HS-27A (cell line): Measurements from ENCODE around the gene NAV3.
"Not testable (repeated sequence)": the region's sequence is repeated elsewhere in the genome, so short reads cannot be mapped to it uniquely, and the experiment has no call there.

Source experiments
- DNase-seq: peaks from one replicate; pipeline ENCODE4 v3.0.0-alpha.2; 2012; ENCODE audit warnings: low read depth, missing footprints

Gene NAV3

GRCh38 chr12:78050790-78051189, 220.1 kb downstream of the NAV3 start:
- DNase-seq, result no peak

- DNase-seq, result no peak
These were observed 224.9 kb downstream of the NAV3 start for GRCh38 chr12:78055545-78055944.

GRCh38 chr12:78057075-78057474, 226.4 kb downstream of the NAV3 start:
- no peak for DNase-seq

GRCh38 chr12:78060186-78060585, 229.5 kb downstream of the NAV3 start:
- DNase-seq, result no peak

- DNase-seq, result no peak
These were observed 232.1 kb downstream of the NAV3 start for GRCh38 chr12:78062786-78063185.

GRCh38 chr12:78081590-78082314, 251.1 kb downstream of the NAV3 start:
- no peak for DNase-seq

- DNase-seq, result no peak
These were observed 255.0 kb downstream of the NAV3 start for GRCh38 chr12:78085542-78086182.

- DNase-seq, result no peak
These were observed 256.1 kb downstream of the NAV3 start for GRCh38 chr12:78086553-78087362.

- no peak for DNase-seq
These were observed 256.6 kb downstream of the NAV3 start for GRCh38 chr12:78087363-78087675.

- no peak for DNase-seq
These were observed 257.7 kb downstream of the NAV3 start for GRCh38 chr12:78088391-78088832.

- no peak for DNase-seq
These were observed 259.6 kb downstream of the NAV3 start for GRCh38 chr12:78090266-78090665.

- DNase-seq, result no peak
These were observed 264.9 kb downstream of the NAV3 start for GRCh38 chr12:78095623-78096022.

GRCh38 chr12:78096909-78097597, 266.4 kb downstream of the NAV3 start:
- no peak for DNase-seq

GRCh38 chr12:78099806-78100205, 269.1 kb downstream of the NAV3 start:
- no peak for DNase-seq

GRCh38 chr12:78101113-78101876, 270.6 kb downstream of the NAV3 start:
- no peak for DNase-seq

GRCh38 chr12:78101946-78102635, 271.4 kb downstream of the NAV3 start:
- DNase-seq, result no peak

GRCh38 chr12:78102801-78103200, 272.1 kb downstream of the NAV3 start:
- not testable (repeated sequence) for DNase-seq

GRCh38 chr12:78115889-78116288, 285.2 kb downstream of the NAV3 start:
- DNase-seq, result no peak

GRCh38 chr12:78118036-78118435, 287.3 kb downstream of the NAV3 start:
- DNase-seq, result no peak

- DNase-seq, result no peak
These were observed 287.8 kb downstream of the NAV3 start for GRCh38 chr12:78118486-78118885.

GRCh38 chr12:78119351-78119918, 288.7 kb downstream of the NAV3 start:
- no peak for DNase-seq
